Neural progenitor cell (in vitro differentiated cells): ENCODE results near the gene IPO13.

ENCODE experiments used
- EZH2 ChIP-seq: fragments of 200-600 bp; sonication (generic); IDR thresholded peaks from 2 replicates; pipeline ENCODE4 v1.6.1; 2017; ENCODE audit warnings: antibody characterized with exemption, mild to moderate bottlenecking, moderate library complexity
- EZH2phosphoT487 ChIP-seq: fragments of 200-600 bp; sonication (generic); IDR thresholded peaks from 2 replicates; pipeline ENCODE4 v1.6.1; 2017; ENCODE audit warnings: antibody characterized with exemption
- TF ChIP-seq, protein P1 (sequence below): fragments of 200-600 bp; sonication (generic); IDR thresholded peaks from 2 replicates; pipeline ENCODE4 v1.5.1; 2017; ENCODE audit warnings: antibody characterized with exemption, mild to moderate bottlenecking

DNA sequence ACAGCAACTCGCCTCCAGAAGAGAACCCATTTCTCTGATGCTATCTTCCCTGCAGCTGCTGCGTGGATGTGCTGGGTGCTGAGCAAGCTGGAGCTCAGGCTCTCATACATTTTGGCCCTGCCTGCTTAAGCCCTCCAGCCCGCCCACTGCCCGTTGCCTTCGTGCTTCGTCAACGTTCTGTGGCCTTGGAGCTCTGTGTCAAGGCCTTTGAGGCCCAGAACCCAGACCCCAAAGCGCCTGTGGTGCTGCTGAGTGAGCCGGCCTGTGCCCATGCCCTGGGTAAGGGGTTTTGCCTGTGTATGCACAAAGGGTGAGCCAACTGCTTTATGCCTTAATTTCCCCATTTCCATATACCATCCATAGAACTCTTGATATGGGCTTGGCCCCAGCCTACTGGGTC, 24.2 kb downstream of the IPO13 start:
- TF ChIP-seq, protein P1, sequence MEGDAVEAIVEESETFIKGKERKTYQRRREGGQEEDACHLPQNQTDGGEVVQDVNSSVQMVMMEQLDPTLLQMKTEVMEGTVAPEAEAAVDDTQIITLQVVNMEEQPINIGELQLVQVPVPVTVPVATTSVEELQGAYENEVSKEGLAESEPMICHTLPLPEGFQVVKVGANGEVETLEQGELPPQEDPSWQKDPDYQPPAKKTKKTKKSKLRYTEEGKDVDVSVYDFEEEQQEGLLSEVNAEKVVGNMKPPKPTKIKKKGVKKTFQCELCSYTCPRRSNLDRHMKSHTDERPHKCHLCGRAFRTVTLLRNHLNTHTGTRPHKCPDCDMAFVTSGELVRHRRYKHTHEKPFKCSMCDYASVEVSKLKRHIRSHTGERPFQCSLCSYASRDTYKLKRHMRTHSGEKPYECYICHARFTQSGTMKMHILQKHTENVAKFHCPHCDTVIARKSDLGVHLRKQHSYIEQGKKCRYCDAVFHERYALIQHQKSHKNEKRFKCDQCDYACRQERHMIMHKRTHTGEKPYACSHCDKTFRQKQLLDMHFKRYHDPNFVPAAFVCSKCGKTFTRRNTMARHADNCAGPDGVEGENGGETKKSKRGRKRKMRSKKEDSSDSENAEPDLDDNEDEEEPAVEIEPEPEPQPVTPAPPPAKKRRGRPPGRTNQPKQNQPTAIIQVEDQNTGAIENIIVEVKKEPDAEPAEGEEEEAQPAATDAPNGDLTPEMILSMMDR, result no peak
- TF ChIP-seq EZH2 (no peak), EZH2phosphoT487 (no peak)
